ENCODE measurements around the gene SLC39A11. TPM values are rescaled to one million over a fixed set of nuclear protein-coding genes. Genes with fewer than 3 reads are reported as not detected.
A peak's percentile ranks its signal among the peaks of the same experiment; 100 is the strongest.

The SLC39A11 gene
- total and polyA plus RNA-seq, 2 of the 13 experiments (the other 11 are each of a cell fraction or from before 2014, with no cell fraction given): 17.2 to 31.5 TPM

DNA sequence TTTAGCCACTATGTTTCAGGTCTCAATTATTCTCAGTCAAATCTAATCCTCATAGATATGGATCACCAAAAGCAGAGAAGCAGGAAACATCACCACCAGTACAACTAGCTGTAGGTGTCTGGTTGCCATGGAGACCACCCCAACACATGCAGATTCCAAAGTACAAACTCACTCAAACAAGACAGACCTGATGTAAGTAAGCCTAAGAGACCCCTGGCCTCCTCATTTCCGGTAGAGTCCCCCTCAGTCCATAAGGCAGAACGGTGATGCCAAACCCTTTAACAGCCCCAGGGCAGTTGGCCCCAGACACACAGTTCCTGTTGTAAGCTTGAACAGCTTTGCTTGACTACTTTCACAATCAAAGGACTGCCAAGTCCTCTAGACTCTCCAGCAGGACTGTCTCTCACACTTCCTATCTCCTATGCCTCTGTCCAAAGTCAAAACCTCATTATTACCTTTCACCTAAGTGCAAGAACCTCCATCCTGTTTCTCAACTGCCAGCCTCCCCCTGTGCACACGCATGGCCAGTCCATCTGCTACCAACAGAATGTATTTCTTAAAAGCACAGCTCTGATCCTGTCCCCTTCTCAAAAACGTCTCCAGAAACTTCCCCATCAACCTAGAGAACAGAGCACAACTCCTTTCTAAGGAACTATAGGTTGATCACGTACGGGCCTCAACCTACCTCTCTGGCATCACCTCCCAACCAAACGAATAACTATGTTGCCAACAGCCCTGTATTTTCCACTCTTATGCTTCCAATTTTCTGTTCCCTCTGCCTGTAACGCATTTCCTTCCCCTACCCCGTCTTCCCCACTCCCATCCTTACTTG is 23.9 kb downstream of the SLC39A11 start (continued):
- peak; percentile 76 for TF ChIP-seq CEBPB (IDR thresholded peaks at IDR 0.05; ENCODE audit: borderline replicate concordance, low read depth, low read length)
- no peak for TF ChIP-seq ZNF34 (CRISPR knock-in tag; IDR thresholded peaks at IDR 0.05; ENCODE audit: borderline replicate concordance)
- no peak for TF ChIP-seq ZNF775 (CRISPR knock-in tag; IDR thresholded peaks at IDR 0.05; ENCODE audit: borderline replicate concordance)
- 0 out of 2 replicates have a peak, but pooled peaks have one; percentile 20 for TF ChIP-seq ERF (CRISPR knock-in tag; IDR thresholded peaks at IDR 0.05)
- no peak for TF ChIP-seq SNAPC5 (CRISPR knock-in tag; IDR thresholded peaks at IDR 0.05; ENCODE audit: borderline replicate concordance)
- TF ChIP-seq, protein P1, sequence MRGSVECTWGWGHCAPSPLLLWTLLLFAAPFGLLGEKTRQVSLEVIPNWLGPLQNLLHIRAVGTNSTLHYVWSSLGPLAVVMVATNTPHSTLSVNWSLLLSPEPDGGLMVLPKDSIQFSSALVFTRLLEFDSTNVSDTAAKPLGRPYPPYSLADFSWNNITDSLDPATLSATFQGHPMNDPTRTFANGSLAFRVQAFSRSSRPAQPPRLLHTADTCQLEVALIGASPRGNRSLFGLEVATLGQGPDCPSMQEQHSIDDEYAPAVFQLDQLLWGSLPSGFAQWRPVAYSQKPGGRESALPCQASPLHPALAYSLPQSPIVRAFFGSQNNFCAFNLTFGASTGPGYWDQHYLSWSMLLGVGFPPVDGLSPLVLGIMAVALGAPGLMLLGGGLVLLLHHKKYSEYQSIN (CRISPR knock-in tag; IDR thresholded peaks at IDR 0.05; ENCODE audit: borderline replicate concordance): no peak
- TF ChIP-seq, protein P2, sequence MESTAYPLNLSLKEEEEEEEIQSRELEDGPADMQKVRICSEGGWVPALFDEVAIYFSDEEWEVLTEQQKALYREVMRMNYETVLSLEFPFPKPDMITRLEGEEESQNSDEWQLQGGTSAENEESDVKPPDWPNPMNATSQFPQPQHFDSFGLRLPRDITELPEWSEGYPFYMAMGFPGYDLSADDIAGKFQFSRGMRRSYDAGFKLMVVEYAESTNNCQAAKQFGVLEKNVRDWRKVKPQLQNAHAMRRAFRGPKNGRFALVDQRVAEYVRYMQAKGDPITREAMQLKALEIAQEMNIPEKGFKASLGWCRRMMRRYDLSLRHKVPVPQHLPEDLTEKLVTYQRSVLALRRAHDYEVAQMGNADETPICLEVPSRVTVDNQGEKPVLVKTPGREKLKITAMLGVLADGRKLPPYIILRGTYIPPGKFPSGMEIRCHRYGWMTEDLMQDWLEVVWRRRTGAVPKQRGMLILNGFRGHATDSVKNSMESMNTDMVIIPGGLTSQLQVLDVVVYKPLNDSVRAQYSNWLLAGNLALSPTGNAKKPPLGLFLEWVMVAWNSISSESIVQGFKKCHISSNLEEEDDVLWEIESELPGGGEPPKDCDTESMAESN (CRISPR knock-in tag; conservative IDR thresholded peaks at IDR 0.05): no peak; the same call in 1 of the 2 replicates
- no peak for TF ChIP-seq NFYC (CRISPR knock-in tag; IDR thresholded peaks at IDR 0.05)
- 0 out of 2 replicates have a peak, but pooled peaks have one; percentile 16 for TF ChIP-seq POLR2AphosphoS5 (IDR thresholded peaks at IDR 0.05; ENCODE audit: low read depth, low read length)
- TF ChIP-seq, protein P3, sequence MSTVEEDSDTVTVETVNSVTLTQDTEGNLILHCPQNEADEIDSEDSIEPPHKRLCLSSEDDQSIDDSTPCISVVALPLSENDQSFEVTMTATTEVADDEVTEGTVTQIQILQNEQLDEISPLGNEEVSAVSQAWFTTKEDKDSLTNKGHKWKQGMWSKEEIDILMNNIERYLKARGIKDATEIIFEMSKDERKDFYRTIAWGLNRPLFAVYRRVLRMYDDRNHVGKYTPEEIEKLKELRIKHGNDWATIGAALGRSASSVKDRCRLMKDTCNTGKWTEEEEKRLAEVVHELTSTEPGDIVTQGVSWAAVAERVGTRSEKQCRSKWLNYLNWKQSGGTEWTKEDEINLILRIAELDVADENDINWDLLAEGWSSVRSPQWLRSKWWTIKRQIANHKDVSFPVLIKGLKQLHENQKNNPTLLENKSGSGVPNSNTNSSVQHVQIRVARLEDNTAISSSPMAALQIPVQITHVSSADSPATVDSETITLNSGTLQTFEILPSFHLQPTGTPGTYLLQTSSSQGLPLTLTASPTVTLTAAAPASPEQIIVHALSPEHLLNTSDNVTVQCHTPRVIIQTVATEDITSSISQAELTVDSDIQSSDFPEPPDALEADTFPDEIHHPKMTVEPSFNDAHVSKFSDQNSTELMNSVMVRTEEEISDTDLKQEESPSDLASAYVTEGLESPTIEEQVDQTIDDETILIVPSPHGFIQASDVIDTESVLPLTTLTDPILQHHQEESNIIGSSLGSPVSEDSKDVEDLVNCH (CRISPR knock-in tag; IDR thresholded peaks at IDR 0.05): no peak
- no peak for TF ChIP-seq TSC22D2 (CRISPR knock-in tag; IDR thresholded peaks at IDR 0.05; ENCODE audit: borderline replicate concordance)
- no peak for TF ChIP-seq XBP1 (CRISPR knock-in tag; IDR thresholded peaks at IDR 0.05)
- TF ChIP-seq, protein P4, sequence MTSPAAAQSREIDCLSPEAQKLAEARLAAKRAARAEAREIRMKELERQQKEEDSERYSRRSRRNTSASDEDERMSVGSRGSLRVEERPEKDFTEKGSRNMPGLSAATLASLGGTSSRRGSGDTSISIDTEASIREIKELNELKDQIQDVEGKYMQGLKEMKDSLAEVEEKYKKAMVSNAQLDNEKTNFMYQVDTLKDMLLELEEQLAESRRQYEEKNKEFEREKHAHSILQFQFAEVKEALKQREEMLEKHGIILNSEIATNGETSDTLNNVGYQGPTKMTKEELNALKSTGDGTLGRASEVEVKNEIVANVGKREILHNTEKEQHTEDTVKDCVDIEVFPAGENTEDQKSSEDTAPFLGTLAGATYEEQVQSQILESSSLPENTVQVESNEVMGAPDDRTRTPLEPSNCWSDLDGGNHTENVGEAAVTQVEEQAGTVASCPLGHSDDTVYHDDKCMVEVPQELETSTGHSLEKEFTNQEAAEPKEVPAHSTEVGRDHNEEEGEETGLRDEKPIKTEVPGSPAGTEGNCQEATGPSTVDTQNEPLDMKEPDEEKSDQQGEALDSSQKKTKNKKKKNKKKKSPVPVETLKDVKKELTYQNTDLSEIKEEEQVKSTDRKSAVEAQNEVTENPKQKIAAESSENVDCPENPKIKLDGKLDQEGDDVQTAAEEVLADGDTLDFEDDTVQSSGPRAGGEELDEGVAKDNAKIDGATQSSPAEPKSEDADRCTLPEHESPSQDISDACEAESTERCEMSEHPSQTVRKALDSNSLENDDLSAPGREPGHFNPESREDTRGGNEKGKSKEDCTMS (CRISPR knock-in tag; conservative IDR thresholded peaks at IDR 0.05): no peak
- TF ChIP-seq NR2F6 (IDR thresholded peaks at IDR 0.05): 0 out of 2 replicates have a peak, but pooled peaks have one; percentile 45
- TF ChIP-seq NR2F6 (CRISPR knock-in tag; IDR thresholded peaks at IDR 0.05): peak; percentile 56; the same call in 1 of the 2 replicates
- TF ChIP-seq ZNF737 (CRISPR knock-in tag; IDR thresholded peaks at IDR 0.05; ENCODE audit: borderline replicate concordance): no peak
- no peak for TF ChIP-seq ZNF891 (CRISPR knock-in tag; IDR thresholded peaks at IDR 0.05)

All from HepG2 (cell line).